IMR-90 (cell line): ENCODE measurements around the gene TTLL8.

Source experiments
- CEBPB ChIP-seq: IDR thresholded peaks from 2 replicates; pipeline ENCODE4 v1.6.1; 2012; ENCODE audit warnings: low read depth, low read length, improper control_type of control experiment
- CTCF ChIP-seq: conservative IDR thresholded peaks from 2 replicates; pipeline ENCODE4 v1.5.1; 2012; ENCODE audit warnings: mild to moderate bottlenecking, low read depth, low read length, improper control_type of control experiment
- FOS ChIP-seq: fragments of 150-350 bp; IDR thresholded peaks from 2 replicates; pipeline ENCODE4 v1.6.1; 2016; ENCODE audit warnings: low read depth, low read length
- MAFK ChIP-seq: IDR thresholded peaks from 2 replicates; pipeline ENCODE4 v1.6.1; 2012; ENCODE audit warnings: low read depth, low read length, improper control_type of control experiment
- MAZ ChIP-seq: IDR thresholded peaks from 2 replicates; pipeline ENCODE4 v1.6.1; 2012; ENCODE audit warnings: low read depth, mild to moderate bottlenecking, low read length, improper control_type of control experiment, moderate library complexity, borderline replicate concordance
- MXI1 ChIP-seq: IDR thresholded peaks from 2 replicates; pipeline ENCODE4 v1.6.1; 2012; ENCODE audit warnings: low read depth, mild to moderate bottlenecking, low read length, moderate library complexity, borderline replicate concordance
- NFE2L2 ChIP-seq: fragments of 150-350 bp; IDR thresholded peaks from 2 replicates; pipeline ENCODE4 v1.6.1; 2016; ENCODE audit warnings: low read depth, mild to moderate bottlenecking, low read length
- POLR2A ChIP-seq: IDR thresholded peaks from 2 replicates; pipeline ENCODE4 v1.6.1; 2012; ENCODE audit warnings: mild to moderate bottlenecking, low read depth, low read length
- RAD21 ChIP-seq: IDR thresholded peaks from 2 replicates; pipeline ENCODE4 v1.6.1; 2012; ENCODE audit warnings: low read length, improper control_type of control experiment
- RCOR1 ChIP-seq: IDR thresholded peaks from 2 replicates; pipeline ENCODE4 v1.6.1; 2012; ENCODE audit warnings: mild to moderate bottlenecking, low read length, improper control_type of control experiment; ENCODE audit not compliant: insufficient replicate concordance
- RFX5 ChIP-seq: IDR thresholded peaks from 2 replicates; pipeline ENCODE4 v1.8.0; 2012; ENCODE audit warnings: low read depth, mild to moderate bottlenecking, low read length, moderate library complexity
- SMC3 ChIP-seq: fragments of 150-350 bp; IDR thresholded peaks from 2 replicates; pipeline ENCODE4 v1.6.1; 2016; ENCODE audit warnings: low read depth, mild to moderate bottlenecking, antibody characterized with exemption, low read length, moderate library complexity
- USF2 ChIP-seq: fragments of 150-350 bp; IDR thresholded peaks from 2 replicates; pipeline ENCODE4 v1.6.1; 2017; ENCODE audit warnings: mild to moderate bottlenecking, antibody characterized with exemption, low read length, low read depth

- no peak for TF ChIP-seq CTCF
- TF ChIP-seq POLR2A, result no peak
- TF ChIP-seq MXI1, result no peak
- no peak for TF ChIP-seq RAD21
- no peak for TF ChIP-seq USF2
- no peak for TF ChIP-seq RFX5
- no peak for TF ChIP-seq CEBPB
- TF ChIP-seq RCOR1, result no peak
- no peak for TF ChIP-seq SMC3
- TF ChIP-seq MAFK, result no peak
- no peak for TF ChIP-seq NFE2L2
- TF ChIP-seq FOS, result no peak
- TF ChIP-seq MAZ, result no peak
Observed at GRCh38 chr22:50090412-50090714, 32.3 kb upstream of the TTLL8 start.
